ENCODE data around the gene ARHGAP30.

ARHGAP30 gene

GRCh38 chr1:161083748-161084596 is 14.3 kb upstream of the ARHGAP30 start:
- H3K27me3 ChIP-seq (replicated peaks) = no peaks in the 10 kb centered on the region
- peak; percentile 20 for DNase-seq
- no peak overlapping the region for H3K4me3 ChIP-seq (ENCODE audit: low read depth, low read length)
- H3K36me3 ChIP-seq (replicated peaks) = no peaks in the 10 kb centered on the region
- H3K27ac ChIP-seq = peak overlapping the region; percentile 33
- TF ChIP-seq, protein P1, sequence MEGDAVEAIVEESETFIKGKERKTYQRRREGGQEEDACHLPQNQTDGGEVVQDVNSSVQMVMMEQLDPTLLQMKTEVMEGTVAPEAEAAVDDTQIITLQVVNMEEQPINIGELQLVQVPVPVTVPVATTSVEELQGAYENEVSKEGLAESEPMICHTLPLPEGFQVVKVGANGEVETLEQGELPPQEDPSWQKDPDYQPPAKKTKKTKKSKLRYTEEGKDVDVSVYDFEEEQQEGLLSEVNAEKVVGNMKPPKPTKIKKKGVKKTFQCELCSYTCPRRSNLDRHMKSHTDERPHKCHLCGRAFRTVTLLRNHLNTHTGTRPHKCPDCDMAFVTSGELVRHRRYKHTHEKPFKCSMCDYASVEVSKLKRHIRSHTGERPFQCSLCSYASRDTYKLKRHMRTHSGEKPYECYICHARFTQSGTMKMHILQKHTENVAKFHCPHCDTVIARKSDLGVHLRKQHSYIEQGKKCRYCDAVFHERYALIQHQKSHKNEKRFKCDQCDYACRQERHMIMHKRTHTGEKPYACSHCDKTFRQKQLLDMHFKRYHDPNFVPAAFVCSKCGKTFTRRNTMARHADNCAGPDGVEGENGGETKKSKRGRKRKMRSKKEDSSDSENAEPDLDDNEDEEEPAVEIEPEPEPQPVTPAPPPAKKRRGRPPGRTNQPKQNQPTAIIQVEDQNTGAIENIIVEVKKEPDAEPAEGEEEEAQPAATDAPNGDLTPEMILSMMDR (IDR thresholded peaks at IDR 0.05; ENCODE audit: low read depth, low read length, missing control alignments) = no peak
- in situ Hi-C loops (cut with HindIII; ENCODE audit: low pct_ligation_motif_present, low sequenced_read_pairs) = no loop called here

- in situ Hi-C loops (cut with HindIII; ENCODE audit: low pct_ligation_motif_present, low sequenced_read_pairs) = no loop called here
- TF ChIP-seq, protein P1 (IDR thresholded peaks at IDR 0.05; ENCODE audit: low read depth, low read length, missing control alignments) = no peak
- Histone ChIP-seq H3K4me3 (ENCODE audit: low read depth, low read length) (no peak overlapping the region), H3K36me3 (replicated peaks) (no peaks in the 10 kb centered on the region), H3K27ac (peak overlapping the region; percentile 33), H3K27me3 (replicated peaks) (no peaks in the 10 kb centered on the region)
- peak; percentile 92 for DNase-seq
Observed at GRCh38 chr1:161082996-161083747, 13.5 kb upstream of the ARHGAP30 start.

- in situ Hi-C loops (cut with HindIII; ENCODE audit: low pct_ligation_motif_present, low sequenced_read_pairs) = no loop called here
Observed at GRCh38 chr1:161082483-161082882, 12.8 kb upstream of the ARHGAP30 start.

DNA sequence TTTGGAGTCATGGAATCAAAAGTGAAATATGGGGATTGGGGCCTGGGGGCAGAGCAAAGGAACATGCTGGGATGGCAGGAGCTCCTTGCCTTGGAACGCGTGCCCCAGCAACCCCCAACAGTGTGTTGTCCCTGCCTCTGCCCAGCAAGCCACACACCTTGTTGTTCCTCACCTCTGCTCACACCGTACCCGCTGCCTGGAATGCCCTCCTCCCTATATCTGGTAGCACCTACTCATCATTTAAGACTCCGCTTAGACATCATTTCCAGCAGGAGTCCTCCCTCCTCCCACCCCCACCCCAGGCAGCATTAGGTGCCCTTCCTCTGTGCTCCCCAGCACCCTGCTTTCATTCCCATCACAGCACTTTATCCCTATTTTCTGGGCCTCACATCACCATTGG is 11.8 kb upstream of the ARHGAP30 start:
- Histone ChIP-seq H3K36me3 (replicated peaks) (no peaks in the 10 kb centered on the region), H3K4me3 (ENCODE audit: low read depth, low read length) (no peak overlapping the region), H3K27me3 (replicated peaks) (no peaks in the 10 kb centered on the region), H3K27ac (no peak overlapping the region)
- DNase-seq = no peak
- in situ Hi-C loops (cut with HindIII; ENCODE audit: low pct_ligation_motif_present, low sequenced_read_pairs) = no loop called here
- TF ChIP-seq, protein P1 (IDR thresholded peaks at IDR 0.05; ENCODE audit: low read depth, low read length, missing control alignments) = no peak

More at GRCh38 chr1:161082483-161082882, 12.8 kb upstream of the ARHGAP30 start:
- no peak overlapping the region for H3K27ac ChIP-seq
- no peaks in the 10 kb centered on the region for H3K27me3 ChIP-seq (replicated peaks)
- TF ChIP-seq, protein P1 (IDR thresholded peaks at IDR 0.05; ENCODE audit: low read depth, low read length, missing control alignments) = no peak
- H3K36me3 ChIP-seq (replicated peaks) = no peaks in the 10 kb centered on the region
- no peak overlapping the region for H3K4me3 ChIP-seq (ENCODE audit: low read depth, low read length)
- DNase-seq = no peak

DNA sequence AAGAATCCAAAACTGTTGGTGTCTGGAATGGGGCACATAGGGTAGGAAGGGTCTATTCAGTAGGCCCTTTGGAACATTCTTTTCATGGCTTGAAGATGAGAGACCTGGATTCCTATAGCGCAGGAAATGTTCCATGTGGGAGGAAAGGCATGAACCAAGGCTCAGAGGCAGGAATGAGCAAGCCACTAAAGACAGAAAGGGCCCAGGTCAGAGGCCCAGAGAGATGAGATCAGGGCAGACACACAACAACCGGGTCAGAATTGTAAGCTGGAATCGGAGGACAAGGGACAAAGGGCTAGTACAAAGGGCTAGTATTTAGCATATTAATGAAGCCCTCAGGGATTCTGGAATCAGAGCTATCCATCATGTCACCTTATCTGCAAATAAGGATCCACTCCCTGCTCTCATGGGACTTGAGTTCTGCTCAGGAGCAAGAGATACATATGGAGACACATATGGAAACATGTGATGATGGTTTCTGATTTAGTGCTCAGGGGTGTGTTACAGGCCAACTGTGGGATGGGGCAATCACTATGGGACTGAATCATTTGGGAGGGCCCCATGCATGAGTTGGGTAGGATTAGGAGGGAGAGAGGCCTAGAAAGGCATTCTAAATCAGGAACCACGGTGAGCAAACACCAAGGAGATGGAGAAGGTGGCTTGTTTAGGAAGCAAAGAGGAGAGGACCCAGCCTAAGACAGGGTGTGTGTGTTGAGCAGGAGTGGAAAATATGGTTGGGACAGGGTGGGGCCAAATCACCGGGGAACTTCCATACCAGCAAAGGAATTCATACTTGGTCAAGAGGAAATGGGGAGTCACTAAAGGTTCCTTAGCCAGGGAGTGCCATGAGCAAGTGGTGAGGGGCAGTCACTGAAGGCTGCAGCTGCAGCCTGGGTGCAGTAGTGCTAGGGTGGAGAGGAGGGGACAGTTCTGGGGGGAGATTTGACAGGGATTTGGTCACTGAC is 11.0 kb upstream of the ARHGAP30 start:
- H3K36me3 ChIP-seq (replicated peaks) = no peaks in the 10 kb centered on the region
- DNase-seq = no peak
- in situ Hi-C loops (cut with HindIII; ENCODE audit: low pct_ligation_motif_present, low sequenced_read_pairs) = no loop called here
- no peak overlapping the region for H3K27ac ChIP-seq
- no peaks in the 10 kb centered on the region for H3K27me3 ChIP-seq (replicated peaks)
- TF ChIP-seq, protein P1 (IDR thresholded peaks at IDR 0.05; ENCODE audit: low read depth, low read length, missing control alignments) = no peak
- H3K4me3 ChIP-seq (ENCODE audit: low read depth, low read length) = no peak overlapping the region
